ENCODE results near the gene SSB. TPM values are rescaled to one million over a fixed set of nuclear protein-coding genes. Genes with fewer than 3 reads are reported as not detected.

Gene SSB
- total and polyA plus RNA-seq, 2 of the 13 experiments (the other 11 are each of a cell fraction or from before 2014, with no cell fraction given): 109 to 208 TPM

GRCh38 chr2:169761251-169761969 is 37.3 kb upstream of the SSB start (continued):
- TF ChIP-seq ZBTB40 (IDR thresholded peaks at IDR 0.05) (no peak), ZBTB40 (CRISPR knock-in tag; IDR thresholded peaks at IDR 0.05) (no peak; the same call in 1 of the 2 replicates), LCORL (IDR thresholded peaks at IDR 0.05) (no peak), LCORL (CRISPR knock-in tag; IDR thresholded peaks at IDR 0.05) (peak; percentile 48; the same call in 1 of the 2 replicates), ZNF543 (CRISPR knock-in tag; IDR thresholded peaks at IDR 0.05) (no peak), AHR (CRISPR knock-in tag; IDR thresholded peaks at IDR 0.05) (no peak), MTA3 (CRISPR knock-in tag; IDR thresholded peaks at IDR 0.05) (no peak), SAP130 (CRISPR knock-in tag; IDR thresholded peaks at IDR 0.05; ENCODE audit: low read depth) (peak; percentile 65), NR3C1 (CRISPR knock-in tag; IDR thresholded peaks at IDR 0.05) (no peak), RNF2 (conservative IDR thresholded peaks at IDR 0.05; ENCODE audit: low read depth) (no peak), SRF (IDR thresholded peaks at IDR 0.05; ENCODE audit: low read depth, low read length) (no peak), JUN (CRISPR knock-in tag; IDR thresholded peaks at IDR 0.05) (no peak), AGO2 (optimal IDR thresholded peaks at IDR 0.05; ENCODE audit: low read depth, low read length) (no peak), DMAP1 (CRISPR knock-in tag; IDR thresholded peaks at IDR 0.05) (no peak), DPF2 (CRISPR knock-in tag; IDR thresholded peaks at IDR 0.05; ENCODE audit: borderline replicate concordance, low read depth) (0 out of 2 replicates have a peak, but pooled peaks have one; percentile 51), HOXA3 (CRISPR knock-in tag; IDR thresholded peaks at IDR 0.05) (no peak), SP4 (CRISPR knock-in tag; IDR thresholded peaks at IDR 0.05) (no peak), CENPBD1 (CRISPR knock-in tag; IDR thresholded peaks at IDR 0.05; ENCODE audit: borderline replicate concordance, low read depth) (no peak), SKI (IDR thresholded peaks at IDR 0.05; ENCODE audit: partially characterized antibody) (peak; percentile 22), GTF3A (CRISPR knock-in tag; conservative IDR thresholded peaks at IDR 0.05) (no peak), ATAD3A (CRISPR knock-in tag; IDR thresholded peaks at IDR 0.05) (no peak)
- TF ChIP-seq, protein P1, sequence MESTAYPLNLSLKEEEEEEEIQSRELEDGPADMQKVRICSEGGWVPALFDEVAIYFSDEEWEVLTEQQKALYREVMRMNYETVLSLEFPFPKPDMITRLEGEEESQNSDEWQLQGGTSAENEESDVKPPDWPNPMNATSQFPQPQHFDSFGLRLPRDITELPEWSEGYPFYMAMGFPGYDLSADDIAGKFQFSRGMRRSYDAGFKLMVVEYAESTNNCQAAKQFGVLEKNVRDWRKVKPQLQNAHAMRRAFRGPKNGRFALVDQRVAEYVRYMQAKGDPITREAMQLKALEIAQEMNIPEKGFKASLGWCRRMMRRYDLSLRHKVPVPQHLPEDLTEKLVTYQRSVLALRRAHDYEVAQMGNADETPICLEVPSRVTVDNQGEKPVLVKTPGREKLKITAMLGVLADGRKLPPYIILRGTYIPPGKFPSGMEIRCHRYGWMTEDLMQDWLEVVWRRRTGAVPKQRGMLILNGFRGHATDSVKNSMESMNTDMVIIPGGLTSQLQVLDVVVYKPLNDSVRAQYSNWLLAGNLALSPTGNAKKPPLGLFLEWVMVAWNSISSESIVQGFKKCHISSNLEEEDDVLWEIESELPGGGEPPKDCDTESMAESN (CRISPR knock-in tag; conservative IDR thresholded peaks at IDR 0.05): no peak

Data from HepG2 (cell line).